Liver (tissue), 9 donors: ENCODE results near the gene MYBPHL. TPM values are rescaled to one million over a fixed set of nuclear protein-coding genes. Genes with fewer than 3 reads are reported as not detected.

Experiments used
- DNase-seq: peaks from one replicate; pipeline ENCODE4 v3.0.0-alpha.2; 2017; ENCODE audit warnings: low spot score
- H3K27ac ChIP-seq, 2 donors: one replicate each; pipeline ENCODE4 v1.7.0; 2013; ENCODE audit warnings: inconsistent platforms in 2 of 2, low read length in 2 of 2, control low read depth in 1 of 2, low read depth in 1 of 2, mild to moderate bottlenecking in 1 of 2
- H3K27me3 ChIP-seq, 4 donors: one replicate each; pipeline versions ENCODE4 v1.6.1 to v1.7.0; 2013; ENCODE audit warnings: low read length in 3 of 4, inconsistent platforms in 1 of 4, mild to moderate bottlenecking in 1 of 4, moderate library complexity in 1 of 4; ENCODE audit not compliant: control insufficient read depth in 4 of 4, insufficient read depth in 4 of 4
- H3K36me3 ChIP-seq, 4 donors: one replicate each; pipeline versions ENCODE4 v1.6.1 to v1.7.0; 2013; ENCODE audit warnings: low read length in 3 of 4, mild to moderate bottlenecking in 3 of 4, low read depth in 1 of 4, moderate library complexity in 1 of 4; ENCODE audit not compliant: control insufficient read depth in 4 of 4, insufficient read depth in 3 of 4
- H3K4me1 ChIP-seq, 4 donors: one replicate each; pipeline versions ENCODE4 v1.6.1 to v1.7.0; 2013; ENCODE audit warnings: low read length in 3 of 4, mild to moderate bottlenecking in 3 of 4, moderate library complexity in 1 of 4; ENCODE audit not compliant: control insufficient read depth in 4 of 4, insufficient read depth in 4 of 4
- H3K4me3 ChIP-seq, 3 donors: one replicate each; pipeline versions ENCODE4 v1.6.1 to v1.7.0; 2013; ENCODE audit warnings: low read length in 3 of 3, control low read depth in 1 of 3, low read depth in 1 of 3, mild to moderate bottlenecking in 1 of 3
- H3K9ac ChIP-seq, 2 donors: one replicate each; pipeline ENCODE4 v1.7.0; 2013; ENCODE audit warnings: low read length in 2 of 2, mild to moderate bottlenecking in 2 of 2, moderate library complexity in 2 of 2, control low read depth in 1 of 2, low read depth in 1 of 2
- H3K9me3 ChIP-seq, 4 donors: one replicate each; pipeline versions ENCODE4 v1.6.1 to v1.7.0; 2013; ENCODE audit warnings: low read length in 3 of 4; ENCODE audit not compliant: control insufficient read depth in 4 of 4
- ATF3 ChIP-seq: IDR thresholded peaks from 2 replicates; pipeline ENCODE4 v1.6.1; 2016; ENCODE audit warnings: antibody characterized with exemption
- CTCF ChIP-seq: fragments of 150-350 bp; IDR thresholded peaks from 2 replicates; pipeline ENCODE4 v1.5.1; 2017; ENCODE audit warnings: improper control_type of control experiment, low read depth, low read length; ENCODE audit not compliant: missing input control
- EGR1 ChIP-seq, 2 donors: IDR thresholded peaks; 2 replicates each; pipeline ENCODE4 v1.6.1; 2016 to 2018; ENCODE audit warnings: antibody characterized with exemption in 2 of 2, low read depth in 2 of 2
- FOXA1 ChIP-seq: IDR thresholded peaks from 2 replicates; pipeline ENCODE4 v1.6.1; 2016; ENCODE audit warnings: antibody characterized with exemption
- FOXA2 ChIP-seq: IDR thresholded peaks from 2 replicates; pipeline ENCODE4 v1.6.1; 2016; ENCODE audit warnings: antibody characterized with exemption
- GABPA ChIP-seq, 2 donors: IDR thresholded peaks in 1 of 2; conservative IDR thresholded peaks in 1 of 2; 2 replicates each; pipeline ENCODE4 v1.6.1; 2016; ENCODE audit warnings: antibody characterized with exemption in 2 of 2, mild to moderate bottlenecking in 1 of 2, moderate library complexity in 1 of 2
- HNF4A ChIP-seq, 2 donors: conservative IDR thresholded peaks; 2 replicates each; pipeline ENCODE4 v1.6.1; 2016; ENCODE audit warnings: antibody characterized with exemption in 2 of 2, mild to moderate bottlenecking in 2 of 2
- HNF4G ChIP-seq: IDR thresholded peaks from 2 replicates; pipeline ENCODE4 v1.6.1; 2016; ENCODE audit warnings: antibody characterized with exemption
- JUND ChIP-seq, 2 donors: IDR thresholded peaks; 2 replicates each; pipeline ENCODE4 v1.6.1; 2016; ENCODE audit warnings: antibody characterized with exemption in 2 of 2
- NR2F2 ChIP-seq: IDR thresholded peaks from 2 replicates; pipeline ENCODE4 v1.6.1; 2016; ENCODE audit warnings: antibody characterized with exemption
- RAD21 ChIP-seq, 2 donors: IDR thresholded peaks; 2 replicates each; pipeline ENCODE4 v1.6.1; 2016; ENCODE audit warnings: antibody characterized with exemption in 2 of 2, mild to moderate bottlenecking in 2 of 2
- REST ChIP-seq: IDR thresholded peaks from 2 replicates; pipeline ENCODE4 v1.6.1; 2016; ENCODE audit warnings: antibody characterized with exemption, mild to moderate bottlenecking
- RXRA ChIP-seq, 2 donors: IDR thresholded peaks; 2 replicates each; pipeline ENCODE4 v1.6.1; 2017 to 2018; ENCODE audit warnings: antibody characterized with exemption in 2 of 2, mild to moderate bottlenecking in 1 of 2
- SP1 ChIP-seq: IDR thresholded peaks from 2 replicates; pipeline ENCODE4 v1.6.1; 2018; ENCODE audit warnings: antibody characterized with exemption, mild to moderate bottlenecking
- TAF1 ChIP-seq: conservative IDR thresholded peaks from 2 replicates; pipeline ENCODE4 v1.6.1; 2016; ENCODE audit warnings: antibody characterized with exemption, mild to moderate bottlenecking
- YY1 ChIP-seq: IDR thresholded peaks from 2 replicates; pipeline ENCODE4 v1.6.1; 2016; ENCODE audit warnings: antibody characterized with exemption, mild to moderate bottlenecking
- ZBTB33 ChIP-seq: IDR thresholded peaks from 2 replicates; pipeline ENCODE4 v1.6.1; 2016; ENCODE audit warnings: antibody characterized with exemption
- WGBS: extraction: QIAGEN DNeasy Blood & Tissue Kit; methylation state at CpG from one replicate; pipeline ENCODE4 v1.1.7; 2013; 5-methylcytosine and 5-hydroxymethylcytosine counted together
- polyA plus RNA-seq, 2 donors: library from polyadenylated mRNA; stranded (reverse) in 1 of 2; unstranded in 1 of 2; fragments of 200-250 nt in 1 of 2; fragments of >200 nt in 1 of 2; fragmentation: Nextera tagmentation in 1 of 2; extraction: Ambion mirVana in 1 of 2; gene quantifications; one replicate each; pipeline versions ENCODE4 v1.2.1 to v1.2.3, GENCODE V29; 2013 to 2015
- total RNA-seq, 2 donors: library from RNA; depleted of rRNA; stranded (reverse); fragments of >200 nt; gene quantifications; one replicate each; pipeline ENCODE4 v1.2.3, GENCODE V29; 2014
- TF ChIP-seq, protein P1 (sequence below): IDR thresholded peaks from 2 replicates; pipeline ENCODE4 v1.6.1; 2016; ENCODE audit warnings: antibody characterized with exemption
- donor health status: healthy.
- donor health status: healthy.
- donor health status: healthy.
- donor health status: healthy.
- donor health status: healthy.

MYBPHL gene
- total and polyA plus RNA-seq, 4 donors = not detected

DNA sequence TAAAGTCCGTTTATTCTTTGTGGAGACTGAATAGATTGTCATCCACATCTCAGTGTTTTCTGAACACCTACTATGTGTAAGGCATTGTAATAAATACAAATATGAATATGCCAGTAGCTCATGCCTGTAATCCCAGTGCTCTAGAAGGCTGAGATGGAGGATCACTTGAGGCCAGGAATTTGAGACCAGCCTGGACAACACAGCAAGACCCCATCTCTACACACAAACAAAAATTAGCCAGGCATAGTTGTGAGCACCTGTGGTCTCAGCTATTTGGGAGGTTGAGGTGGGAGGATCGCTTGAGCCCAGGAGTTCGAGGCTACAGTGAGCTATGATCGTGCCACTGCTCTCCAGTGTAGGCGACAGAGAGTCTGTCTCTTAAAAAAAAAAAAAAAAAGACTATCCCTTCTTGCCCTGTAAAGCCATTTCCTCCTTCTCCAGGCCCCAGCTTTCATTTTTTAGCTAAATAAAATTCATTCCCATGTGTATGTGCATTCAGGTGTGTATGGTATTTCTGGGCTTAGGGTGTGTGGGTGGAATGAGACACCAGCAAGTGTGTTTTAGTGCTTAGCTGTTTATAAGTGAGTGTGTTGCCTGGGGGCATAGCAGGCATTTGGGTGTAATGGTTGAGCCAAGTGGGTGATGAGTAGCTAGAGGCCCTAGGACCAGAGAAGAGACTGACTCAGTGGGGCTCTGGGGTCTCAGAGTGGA, 49.7 kb downstream of the MYBPHL start (continued):
- TF ChIP-seq RAD21 (IDR thresholded peaks at IDR 0.05) (no peak), HNF4A (conservative IDR thresholded peaks at IDR 0.05) (no peak), TAF1 (no peak), ATF3 (no peak), RXRA (IDR thresholded peaks at IDR 0.05) (no peak)

DNA sequence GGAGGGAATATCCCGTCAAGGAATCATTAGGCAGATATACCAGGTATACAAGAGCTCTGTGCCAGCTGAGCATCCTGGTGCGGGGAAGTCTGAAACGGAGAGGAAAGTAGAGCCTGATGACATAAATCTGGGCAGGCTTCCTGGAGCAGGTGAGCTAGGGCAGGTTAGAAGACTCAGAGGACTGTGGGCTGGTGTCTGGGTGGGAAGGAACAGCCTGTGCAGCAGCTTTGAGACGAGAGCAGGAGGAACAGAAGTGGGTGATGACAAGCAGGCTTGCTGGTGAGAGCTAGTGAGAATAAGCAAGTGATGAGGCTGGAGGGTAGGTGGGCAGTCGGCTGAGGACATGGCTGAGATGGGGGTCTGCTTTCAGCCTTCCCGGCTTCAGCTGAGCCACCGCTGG, 50.7 kb downstream of the MYBPHL start:
- Histone ChIP-seq H3K4me3 (no peak overlapping the region), H3K36me3 (no peaks in the 10 kb centered on the region), H3K27me3 (no peaks in the 10 kb centered on the region), H3K9me3 (no peaks in the 10 kb centered on the region), H3K4me1 (no peaks in the 10 kb centered on the region), H3K9ac (no peak overlapping the region), H3K27ac (no peak overlapping the region)
- WGBS = 80% methylated on average over 7 of the region's 7 CpGs
- no peak for DNase-seq
- TF ChIP-seq HNF4G = no peak
- no peak for TF ChIP-seq TAF1
- TF ChIP-seq RAD21 (IDR thresholded peaks at IDR 0.05) = no peak
- TF ChIP-seq SP1 = no peak
- no peak for TF ChIP-seq HNF4A (conservative IDR thresholded peaks at IDR 0.05)
- TF ChIP-seq, protein P1, sequence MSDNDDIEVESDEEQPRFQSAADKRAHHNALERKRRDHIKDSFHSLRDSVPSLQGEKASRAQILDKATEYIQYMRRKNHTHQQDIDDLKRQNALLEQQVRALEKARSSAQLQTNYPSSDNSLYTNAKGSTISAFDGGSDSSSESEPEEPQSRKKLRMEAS = no peak
- TF ChIP-seq FOXA1 = no peak
- TF ChIP-seq ATF3 = no peak
- TF ChIP-seq GABPA (IDR thresholded peaks at IDR 0.05 in 1 of 2, conservative IDR thresholded peaks at IDR 0.05 in 1 of 2) = no peak
- TF ChIP-seq FOXA2 = no peak
- TF ChIP-seq RXRA (IDR thresholded peaks at IDR 0.05) = no peak
- TF ChIP-seq EGR1 (IDR thresholded peaks at IDR 0.05; ENCODE audit: low read depth in 2 of 2) = no peak
- TF ChIP-seq YY1 = no peak
- TF ChIP-seq REST = no peak
- TF ChIP-seq NR2F2 = no peak
- no peak for TF ChIP-seq ZBTB33
- no peak for TF ChIP-seq JUND (IDR thresholded peaks at IDR 0.05)
- TF ChIP-seq CTCF = no peak
